Choroid plexus epithelial cell (primary cell): ENCODE results near the gene PRAMEF8.
"Not testable (repeated sequence)": the region's sequence is repeated elsewhere in the genome, so short reads cannot be mapped to it uniquely, and the experiment has no call there.

Experiments used
- DNase-seq: peaks from one replicate; pipeline ENCODE4 v3.0.0-alpha.2; 2010; ENCODE audit warnings: low read depth
- H3K4me3 ChIP-seq: 2 replicates; pipeline ENCODE4 v1.5.1; 2011; ENCODE audit warnings: low read depth, mild to moderate bottlenecking, control low read depth, low read length, moderate library complexity

The PRAMEF8 gene

GRCh38 chr1:13285037-13285436 is at the start of gene PRAMEF8:
Gene PRAMEF8, minus strand, starts transcription at chr1:13285137. Its CDS starts 1,046 bp downstream, at chr1:13284091.
- not testable (repeated sequence) for H3K4me3 ChIP-seq, DNase-seq

GRCh38 chr1:13315281-13315680 is 30.3 kb upstream of the PRAMEF8 start, which contains the start of gene PRAMEF15:
Gene PRAMEF15, plus strand, starts transcription at chr1:13315581. Its CDS starts 2,827 bp downstream, at chr1:13318408.
- not testable (repeated sequence) for DNase-seq, H3K4me3 ChIP-seq

DNA sequence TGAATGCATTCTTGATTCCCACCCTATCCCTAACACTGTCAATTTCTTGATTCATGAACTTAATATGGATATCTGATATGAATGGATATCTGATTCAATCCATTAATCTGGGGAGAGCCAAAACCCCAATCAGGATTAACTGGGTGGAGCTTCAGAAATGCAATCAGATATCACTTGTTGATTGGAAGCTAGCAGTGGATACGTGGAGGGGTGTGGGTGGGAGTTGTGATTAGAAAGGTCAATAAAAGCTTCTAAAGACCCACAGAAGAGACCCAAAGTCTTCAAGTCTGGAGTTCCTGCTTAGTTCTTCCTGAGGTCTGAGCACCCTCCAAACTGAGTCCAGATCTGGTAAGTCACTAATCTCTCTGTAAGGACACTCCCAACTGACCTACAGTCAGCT is 18.3 kb upstream of the PRAMEF8 start, which contains the start of gene PRAMEF33:
TSS of gene PRAMEF33 (plus strand) at position 301 of the 400 bp plus-strand sequence. CDS start 2,416 bp downstream, outside the sequence.
- H3K4me3 ChIP-seq, DNase-seq: not testable (repeated sequence)

- not testable (repeated sequence) for DNase-seq, H3K4me3 ChIP-seq
These were observed 17.3 kb upstream of the PRAMEF8 start for GRCh38 chr1:13302197-13302596.

DNA sequence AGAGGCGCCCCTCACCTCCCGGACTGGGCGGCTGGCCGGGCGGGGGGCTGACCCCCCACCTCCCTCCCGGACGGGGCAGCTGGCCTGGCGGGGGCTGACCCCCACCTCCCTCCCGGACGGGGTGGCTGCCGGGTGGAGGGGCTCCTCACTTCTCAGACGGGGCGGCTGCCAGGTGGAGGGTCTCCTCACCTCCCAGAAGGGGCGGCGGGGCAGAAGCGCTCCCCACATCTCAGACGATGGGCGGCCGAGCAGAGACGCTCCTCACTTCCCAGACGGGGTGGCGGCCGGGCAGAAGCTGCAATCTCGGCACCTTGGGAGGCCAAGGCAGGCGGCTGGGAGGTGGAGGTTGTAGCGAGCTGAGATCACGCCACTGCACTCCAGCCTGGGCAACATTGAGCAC is 13.8 kb upstream of the PRAMEF8 start:
- not testable (repeated sequence) for H3K4me3 ChIP-seq, DNase-seq

DNA sequence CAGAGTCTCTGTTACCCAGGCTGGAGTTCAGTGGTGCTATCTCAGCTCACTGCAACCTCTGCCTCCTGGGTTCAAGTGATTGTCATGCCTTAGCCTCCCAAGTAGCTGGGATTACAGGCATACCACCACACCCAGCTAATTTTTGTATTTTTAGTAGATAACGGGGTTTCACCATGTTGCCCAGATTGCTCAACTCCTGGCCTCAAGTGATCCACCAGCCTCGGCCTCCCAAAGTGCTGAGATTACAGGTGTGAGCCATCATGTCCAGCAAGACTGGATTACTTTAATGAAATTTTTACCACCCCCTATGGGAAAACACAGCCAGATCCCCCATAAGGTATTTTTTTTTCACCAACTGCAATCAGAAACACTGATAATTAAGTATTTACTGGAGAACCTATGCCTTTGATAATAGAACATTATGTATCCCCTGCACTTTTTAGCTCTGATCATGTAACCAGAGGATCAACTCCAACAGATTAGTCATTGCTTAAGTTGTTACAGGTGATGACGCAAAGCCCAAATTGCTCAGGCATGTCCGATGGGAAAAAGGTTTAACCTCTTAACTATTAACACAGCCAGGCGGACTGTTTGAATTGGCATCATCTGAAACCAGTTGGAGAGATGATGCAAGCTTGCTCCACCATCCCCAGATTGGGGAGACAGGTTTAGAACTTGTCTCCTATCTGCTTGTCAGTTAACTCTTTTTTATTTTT is 12.4 kb upstream of the PRAMEF8 start:
- DNase-seq, H3K4me3 ChIP-seq: not testable (repeated sequence)

GRCh38 chr1:13289030-13289429 is 4.1 kb upstream of the PRAMEF8 start:
- not testable (repeated sequence) for H3K4me3 ChIP-seq, DNase-seq

DNA sequence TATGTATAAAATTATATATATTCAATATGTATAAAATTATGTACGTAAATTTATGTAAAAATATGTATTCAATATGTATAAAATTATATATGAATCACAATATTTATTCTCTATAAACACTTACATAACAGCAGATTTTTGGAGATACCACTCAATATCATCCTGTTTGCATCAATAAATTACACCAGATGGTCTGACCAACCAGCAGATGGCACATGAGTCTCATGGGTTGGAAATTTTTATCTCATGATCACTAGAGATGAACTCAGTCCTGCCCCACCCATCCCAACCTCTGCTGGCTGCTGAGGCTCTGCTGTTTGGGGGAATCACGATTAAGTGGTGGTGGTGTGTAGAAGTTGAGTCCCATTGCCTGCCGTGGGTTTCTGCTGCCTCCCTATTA is 5.3 kb downstream of the PRAMEF8 start:
- H3K4me3 ChIP-seq, DNase-seq: not testable (repeated sequence)

GRCh38 chr1:13277016-13277415 is 7.9 kb downstream of the PRAMEF8 start:
- DNase-seq, H3K4me3 ChIP-seq: not testable (repeated sequence)

GRCh38 chr1:13265124-13265523 is 19.8 kb downstream of the PRAMEF8 start:
- not testable (repeated sequence) for DNase-seq, H3K4me3 ChIP-seq

DNA sequence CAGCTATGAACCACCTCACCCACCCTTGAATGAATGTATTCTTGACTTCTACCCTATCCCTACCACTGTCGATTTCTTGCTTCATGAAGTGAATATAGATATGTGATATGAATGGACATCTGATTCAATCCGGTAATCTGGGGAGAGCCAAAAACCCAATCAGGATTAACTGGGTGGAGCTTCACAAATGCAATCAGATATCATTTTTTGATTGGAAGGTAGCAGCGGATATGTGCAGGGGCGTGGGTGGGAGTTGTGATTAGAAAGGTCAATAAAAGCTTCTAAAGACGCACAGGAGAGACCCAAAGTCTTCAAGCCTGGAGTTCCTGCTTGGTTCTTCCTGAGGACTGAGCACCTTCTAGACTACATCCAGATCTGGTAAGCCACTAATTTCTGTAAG is 31.0 kb downstream of the PRAMEF8 start, which contains the start of gene PRAMEF5:
TSS of gene PRAMEF5 (plus strand) at position 301 of the 400 bp plus-strand sequence. CDS start 5,071 bp downstream, outside the sequence.
- H3K4me3 ChIP-seq, DNase-seq: not testable (repeated sequence)

GRCh38 chr1:13247122-13247521 is 37.8 kb downstream of the PRAMEF8 start:
- not testable (repeated sequence) for DNase-seq, H3K4me3 ChIP-seq

DNA sequence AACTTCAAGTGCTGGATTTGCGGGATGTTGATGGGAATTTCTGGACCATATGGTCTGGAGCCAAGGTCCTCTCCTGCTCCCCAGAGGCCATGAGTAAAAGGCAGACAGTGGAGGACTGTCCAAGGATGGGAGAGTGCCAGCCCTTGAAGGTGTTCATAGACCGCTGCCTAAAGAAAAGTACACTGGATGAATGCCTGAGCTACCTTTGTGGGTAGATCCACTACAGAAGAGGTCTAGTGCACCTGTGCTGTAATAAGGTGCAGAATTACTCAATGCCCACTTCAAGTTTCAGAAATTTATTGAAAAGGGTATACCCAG is 38.4 kb downstream of the PRAMEF8 start:
- not testable (repeated sequence) for DNase-seq

GRCh38 chr1:13245841-13246553 is 38.9 kb downstream of the PRAMEF8 start:
- not testable (repeated sequence) for DNase-seq, H3K4me3 ChIP-seq

More for the DNA sequence above, 38.4 kb downstream of the PRAMEF8 start:
- H3K4me3 ChIP-seq = not testable (repeated sequence)

DNA sequence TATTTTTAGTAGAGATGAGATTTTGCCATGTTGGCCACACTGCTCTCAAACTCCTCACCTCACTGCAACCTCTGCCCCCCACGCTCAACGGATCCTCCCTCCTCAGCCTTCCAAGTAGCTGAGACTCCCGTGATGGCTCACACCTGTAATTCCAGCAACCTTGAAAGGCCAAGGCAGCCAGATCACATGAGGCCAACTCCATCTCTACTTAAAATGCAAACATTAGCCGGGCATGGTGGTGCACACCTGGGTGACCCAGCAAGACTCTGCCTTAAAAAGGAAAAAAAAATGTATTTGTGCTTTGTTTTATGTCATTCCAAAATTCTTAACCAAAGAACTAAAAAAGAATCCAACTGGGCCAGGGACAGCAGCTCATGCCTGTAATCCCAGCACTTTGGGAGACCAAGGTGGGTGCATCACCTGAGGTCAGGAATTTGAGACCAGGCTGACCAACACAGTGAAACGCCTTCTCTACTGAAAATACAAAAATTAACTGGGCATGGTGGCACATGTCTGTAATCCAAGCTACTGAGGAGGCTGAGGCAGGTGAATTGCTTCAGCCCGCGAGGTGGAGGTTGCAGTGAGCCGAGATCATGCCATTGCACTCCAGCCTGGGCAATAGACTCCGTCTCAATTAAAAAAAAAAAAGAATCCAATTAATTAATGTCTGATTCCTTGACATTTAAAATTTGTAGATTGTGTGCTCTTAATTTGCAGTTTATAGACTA is 41.2 kb downstream of the PRAMEF8 start:
- H3K4me3 ChIP-seq, DNase-seq: not testable (repeated sequence)

DNA sequence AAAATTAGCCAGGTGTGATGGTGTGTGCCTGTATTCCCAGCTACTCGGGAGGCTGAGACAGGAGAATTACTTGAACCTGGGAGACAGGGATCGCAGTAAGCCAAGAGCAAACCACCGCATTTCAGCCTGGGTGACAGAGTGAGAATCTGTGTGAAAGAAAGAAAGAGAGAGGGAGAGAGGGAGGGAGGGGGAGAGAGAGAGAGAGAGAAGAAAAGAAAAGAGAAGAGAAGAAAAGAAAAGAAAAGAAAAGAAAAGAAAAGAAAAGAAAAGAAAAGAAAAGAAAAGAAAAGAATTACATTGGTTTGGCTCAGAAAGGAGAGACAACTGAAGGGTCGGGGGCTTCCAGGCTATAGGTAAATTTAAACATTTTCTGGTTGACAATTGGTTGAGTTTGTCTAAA is 45.3 kb downstream of the PRAMEF8 start:
- DNase-seq, H3K4me3 ChIP-seq: not testable (repeated sequence)

DNA sequence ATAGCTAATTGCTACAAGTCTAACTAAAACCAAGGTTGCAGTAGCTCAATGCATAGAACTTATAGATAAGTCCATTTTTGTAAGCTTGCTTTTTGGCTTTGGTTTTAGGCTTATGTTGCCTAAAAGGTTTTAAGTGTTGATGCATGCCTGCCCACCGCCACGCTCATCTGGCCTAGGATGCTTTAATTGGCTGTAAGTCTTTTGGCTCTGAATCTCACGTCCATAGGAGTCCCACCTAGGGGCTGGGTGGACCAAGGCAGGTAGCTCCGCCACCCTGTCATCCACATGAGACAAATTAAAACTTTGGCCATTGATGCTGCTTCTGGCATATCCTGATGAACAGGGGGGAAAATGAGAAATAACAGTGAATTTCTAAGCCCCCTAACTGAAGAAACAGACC is 47.4 kb downstream of the PRAMEF8 start:
- not testable (repeated sequence) for DNase-seq, H3K4me3 ChIP-seq

- not testable (repeated sequence) for DNase-seq, H3K4me3 ChIP-seq
These were observed 50.9 kb downstream of the PRAMEF8 start for GRCh38 chr1:13234057-13234456.

DNA sequence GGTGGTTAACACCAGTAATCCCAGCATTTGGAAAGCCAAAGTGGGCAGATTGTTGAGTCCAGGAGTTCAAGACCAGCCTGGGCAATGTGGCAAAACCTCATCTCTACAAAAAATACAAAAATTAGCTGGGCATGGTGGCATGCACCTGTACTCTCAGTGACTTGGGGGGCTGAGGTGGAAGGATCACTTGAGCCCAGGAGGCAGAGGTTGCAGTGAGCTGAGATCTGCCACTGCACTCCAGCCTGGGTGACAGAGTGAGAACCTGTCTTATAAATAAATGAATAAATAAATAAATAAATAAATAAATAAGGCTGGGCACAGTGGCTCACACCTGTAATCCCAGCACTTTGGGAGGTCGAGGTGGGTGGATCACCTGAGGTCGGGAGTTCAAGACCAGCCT is 52.9 kb downstream of the PRAMEF8 start:
- DNase-seq, H3K4me3 ChIP-seq: not testable (repeated sequence)
